ENCODE measurements around the gene MYH10.

MYH10 gene

GRCh38 chr17:8473451-8474192 lies 156.9 kb downstream of the MYH10 start:
- DNase-seq (ENCODE audit: low spot score) = no peak

- no peak for DNase-seq (ENCODE audit: low spot score)
Measured at GRCh38 chr17:8472663-8473062, 157.9 kb downstream of the MYH10 start.

DNA sequence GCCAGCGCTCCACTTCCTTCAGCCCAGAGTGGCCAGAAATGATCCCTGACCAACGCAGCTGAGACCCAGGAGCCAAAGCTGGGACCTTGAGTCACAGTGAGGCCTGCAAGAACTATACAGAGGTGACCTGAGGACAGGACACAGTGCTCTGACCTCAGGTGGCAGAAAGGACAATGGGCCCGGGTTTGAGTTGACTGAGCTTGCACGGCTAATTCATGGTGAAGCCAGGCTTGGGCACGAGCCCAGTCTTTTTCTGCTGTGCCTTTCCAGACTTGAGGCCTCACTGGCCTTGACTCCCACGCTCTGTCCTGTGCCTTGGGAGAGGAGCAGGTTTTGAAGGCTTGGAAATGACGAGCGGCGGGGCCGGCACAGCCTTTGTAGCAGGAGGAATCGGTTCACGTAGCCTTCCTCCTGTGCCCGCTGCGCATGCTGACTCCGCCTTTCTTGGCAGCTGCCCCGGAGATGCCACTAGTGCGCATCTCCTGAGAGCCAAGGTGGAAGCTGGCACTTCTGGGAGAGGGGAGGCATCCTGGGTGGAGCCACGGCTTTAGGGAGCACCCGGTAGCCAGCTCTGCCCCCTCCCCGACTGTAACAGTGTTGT lies 160.0 kb downstream of the MYH10 start:
- no peak for DNase-seq (ENCODE audit: low spot score)

- DNase-seq (ENCODE audit: low spot score) = no peak
Measured at GRCh38 chr17:8469964-8470363, 160.6 kb downstream of the MYH10 start.

DNA sequence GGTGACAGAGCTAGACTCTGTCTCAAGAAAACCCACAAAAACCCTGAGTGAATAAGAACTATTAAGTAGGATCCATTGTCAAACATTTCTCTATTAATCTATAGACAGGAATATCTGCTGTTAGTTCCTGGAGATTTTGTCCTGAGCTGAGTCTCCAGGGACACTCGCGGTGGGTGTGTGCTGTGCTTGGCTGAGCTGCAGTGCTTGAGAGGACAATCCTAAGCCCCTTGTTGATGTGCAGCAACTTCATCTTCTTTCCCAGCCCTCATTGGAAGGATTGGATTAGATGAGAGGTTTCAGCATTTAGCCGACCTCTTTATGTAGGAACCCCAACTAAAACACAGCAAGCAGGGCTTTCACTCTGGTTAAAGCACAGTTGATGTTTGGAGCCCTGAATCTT lies 161.5 kb downstream of the MYH10 start:
- DNase-seq (ENCODE audit: low spot score) = no peak

GRCh38 chr17:8468127-8468526 lies 162.4 kb downstream of the MYH10 start:
- DNase-seq (ENCODE audit: low spot score) = no peak

- DNase-seq (ENCODE audit: low spot score) = no peak
Measured at GRCh38 chr17:8467527-8467926, 163.0 kb downstream of the MYH10 start.

GRCh38 chr17:8466873-8467272 lies 163.7 kb downstream of the MYH10 start:
- DNase-seq (ENCODE audit: low spot score) = no peak

DNA sequence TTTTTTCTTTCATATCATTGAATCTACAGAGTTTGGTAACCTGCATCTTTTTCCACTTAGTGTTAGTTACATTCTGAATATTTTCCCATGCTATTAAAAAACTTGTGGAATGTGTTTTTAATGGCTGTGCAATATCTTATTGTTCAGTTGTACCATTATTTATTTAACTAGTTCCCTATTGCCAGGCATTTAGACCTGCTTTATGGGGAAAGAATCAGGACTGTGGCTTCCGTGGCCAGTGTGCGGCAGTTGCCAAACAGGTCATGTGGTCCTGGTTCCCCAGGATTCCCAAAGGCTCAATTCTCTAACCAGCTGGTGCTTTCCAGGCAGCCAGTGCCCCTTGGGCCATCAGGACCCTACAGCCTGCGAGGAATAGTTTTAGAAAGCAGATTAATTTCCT lies 164.1 kb downstream of the MYH10 start:
- DNase-seq (ENCODE audit: low spot score) = no peak

- no peak for DNase-seq (ENCODE audit: low spot score)
Measured at GRCh38 chr17:8465759-8466158, 164.8 kb downstream of the MYH10 start.

GRCh38 chr17:8465356-8465755 lies 165.2 kb downstream of the MYH10 start:
- DNase-seq (ENCODE audit: low spot score) = no peak

DNA sequence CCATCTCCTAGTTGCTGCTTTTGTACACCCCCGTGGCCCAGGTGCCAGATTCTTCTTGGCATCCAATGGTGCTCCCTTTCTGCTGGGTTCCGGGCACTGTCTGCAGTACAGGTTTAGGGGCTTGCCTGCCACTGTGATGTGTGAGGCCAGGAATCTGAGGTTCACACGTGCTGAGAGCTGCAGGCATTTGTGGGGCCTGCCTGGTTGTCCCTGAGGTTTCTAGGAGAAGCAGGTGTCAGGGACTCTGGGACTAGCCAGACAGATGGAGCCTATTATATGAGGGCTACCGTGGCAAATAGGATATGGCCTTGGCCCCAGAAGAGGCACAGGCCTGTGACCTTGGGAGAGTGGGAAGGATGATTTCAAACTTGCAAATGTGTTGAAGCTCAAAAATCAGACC lies 165.6 kb downstream of the MYH10 start:
- no peak for DNase-seq (ENCODE audit: low spot score)

DNA sequence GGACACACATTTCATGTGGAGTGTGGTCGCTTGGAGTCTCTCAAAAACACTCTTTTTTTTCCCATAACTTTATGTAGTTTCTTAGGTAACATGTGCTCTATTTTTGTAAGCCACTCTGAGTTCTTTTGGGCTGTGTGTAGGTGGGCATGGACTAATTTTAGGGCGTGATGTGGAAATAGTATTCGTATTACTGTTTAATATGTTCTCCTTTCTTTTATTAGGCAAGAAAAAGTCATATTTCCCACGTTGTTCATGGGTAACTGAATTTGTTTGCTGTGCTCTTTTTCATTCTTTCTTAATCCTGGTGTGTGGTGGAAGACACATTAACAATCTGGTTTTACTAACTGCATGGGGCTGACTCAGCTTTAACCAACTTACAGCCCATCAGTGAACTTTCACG lies 167.4 kb downstream of the MYH10 start:
- no peak for DNase-seq (ENCODE audit: low spot score)

- no peak for DNase-seq (ENCODE audit: low spot score)
Measured at GRCh38 chr17:8462564-8462963, 168.0 kb downstream of the MYH10 start.

DNA sequence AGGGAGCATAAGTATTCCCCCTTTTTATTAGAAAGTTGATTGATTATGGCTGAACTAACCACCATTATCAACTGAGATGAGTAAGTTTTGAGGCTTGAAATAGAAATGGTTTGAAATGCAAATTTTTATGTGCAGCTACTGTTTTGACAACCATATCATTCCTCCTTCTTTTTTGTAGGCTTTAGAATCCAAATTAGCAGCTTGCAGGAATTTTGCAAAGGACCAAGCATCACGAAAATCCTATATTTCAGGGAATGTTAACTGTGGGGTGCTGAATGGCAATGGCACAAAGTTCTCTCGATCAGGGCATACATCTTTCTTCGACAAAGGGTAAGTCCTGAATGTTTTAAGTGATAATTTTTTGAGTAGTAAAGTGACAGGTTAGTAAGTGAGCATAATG lies 170.7 kb downstream of the MYH10 start:
- DNase-seq (ENCODE audit: low spot score) = no peak

GRCh38 chr17:8459107-8459506 lies 171.4 kb downstream of the MYH10 start:
- DNase-seq (ENCODE audit: low spot score) = no peak

- DNase-seq (ENCODE audit: low spot score) = no peak
Measured at GRCh38 chr17:8458128-8458527, 172.4 kb downstream of the MYH10 start.

- DNase-seq (ENCODE audit: low spot score) = no peak
Measured at GRCh38 chr17:8455665-8456209, 174.8 kb downstream of the MYH10 start.

DNA sequence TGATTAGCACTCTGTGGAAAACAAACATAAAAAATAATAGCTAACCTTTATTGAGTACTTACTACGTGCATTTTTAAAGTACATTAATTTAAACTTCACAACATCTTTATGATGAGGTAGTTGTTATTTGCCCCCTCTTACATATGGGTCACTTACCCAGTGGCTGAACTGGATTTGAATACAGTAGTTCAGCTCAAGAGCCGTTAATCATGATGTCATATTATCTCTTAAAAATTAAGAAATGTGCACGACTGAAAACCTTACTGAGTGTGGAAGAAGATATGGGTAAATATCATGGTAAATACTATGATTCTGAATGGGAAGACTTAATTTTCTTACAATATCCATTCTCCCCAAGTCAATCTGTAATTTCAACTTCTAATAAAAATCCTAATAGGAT lies 177.2 kb downstream of the MYH10 start:
- no peak for DNase-seq (ENCODE audit: low spot score)

DNA sequence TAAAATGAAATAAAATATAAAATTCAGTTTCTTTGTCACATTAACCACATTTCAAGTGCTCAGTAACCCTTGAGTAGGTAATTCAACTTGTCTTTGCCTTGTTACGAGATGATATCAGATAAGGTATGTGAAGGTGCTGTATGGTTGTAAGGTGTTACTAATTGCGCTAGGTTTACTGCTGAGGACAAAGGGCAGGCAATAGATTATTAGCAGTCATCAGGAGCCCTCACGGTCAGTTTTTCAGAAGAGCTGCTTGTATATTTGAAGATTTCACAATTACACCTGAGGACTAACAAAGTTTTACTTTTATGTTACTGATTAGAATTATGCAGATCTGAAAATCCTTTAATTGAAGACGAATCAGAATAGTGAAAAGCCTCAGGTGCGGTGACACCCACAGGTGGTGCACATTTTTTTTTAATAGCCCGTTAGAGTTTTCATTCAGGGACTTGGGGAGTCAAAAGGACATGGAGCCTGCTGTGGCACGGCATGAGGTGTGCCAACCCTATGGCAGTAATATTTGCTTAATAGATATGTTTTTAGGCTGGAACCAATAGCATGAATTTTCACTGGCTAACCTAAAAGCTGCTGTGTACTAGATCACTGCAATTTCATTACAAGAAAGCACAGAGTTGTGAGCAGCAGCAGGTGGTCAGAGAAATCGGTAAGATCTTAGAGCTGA lies 178.5 kb downstream of the MYH10 start:
- no peak for DNase-seq (ENCODE audit: low spot score)

DNA sequence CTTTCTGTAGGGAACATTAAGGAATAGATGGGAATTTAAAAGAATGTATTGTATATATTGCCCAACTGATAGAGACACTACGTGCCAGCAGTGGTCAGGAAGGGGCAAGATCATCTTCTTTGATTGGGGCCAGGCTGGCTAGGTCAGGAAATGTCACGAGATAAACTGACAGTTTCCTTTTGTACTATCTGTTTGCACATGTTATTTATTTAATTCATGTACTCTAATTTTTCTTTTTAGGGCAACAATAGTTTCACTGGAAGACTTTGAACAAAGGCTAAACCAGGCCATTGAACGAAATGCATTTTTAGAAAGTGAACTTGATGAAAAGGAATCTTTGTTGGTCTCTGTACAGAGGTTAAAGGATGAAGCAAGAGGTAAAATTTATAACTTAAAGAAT lies 182.2 kb downstream of the MYH10 start:
- DNase-seq (ENCODE audit: low spot score) = no peak

GRCh38 chr17:8447799-8448198 lies 182.7 kb downstream of the MYH10 start:
- no peak for DNase-seq (ENCODE audit: low spot score)

- no peak for DNase-seq (ENCODE audit: low spot score)
Measured at GRCh38 chr17:8445536-8445935, 185.0 kb downstream of the MYH10 start.

Data from activated CD4-positive, alpha-beta T cell treated with anti-CD3 and anti-CD28 coated beads, Interleukin-2, Interleukin-4, amounts not matched to agents 100 ng/mL and 50 ng/mL, durations not matched to agents 16 hours and 8 hours (primary cell).